ENCODE data around the gene ECHDC1.

DNA sequence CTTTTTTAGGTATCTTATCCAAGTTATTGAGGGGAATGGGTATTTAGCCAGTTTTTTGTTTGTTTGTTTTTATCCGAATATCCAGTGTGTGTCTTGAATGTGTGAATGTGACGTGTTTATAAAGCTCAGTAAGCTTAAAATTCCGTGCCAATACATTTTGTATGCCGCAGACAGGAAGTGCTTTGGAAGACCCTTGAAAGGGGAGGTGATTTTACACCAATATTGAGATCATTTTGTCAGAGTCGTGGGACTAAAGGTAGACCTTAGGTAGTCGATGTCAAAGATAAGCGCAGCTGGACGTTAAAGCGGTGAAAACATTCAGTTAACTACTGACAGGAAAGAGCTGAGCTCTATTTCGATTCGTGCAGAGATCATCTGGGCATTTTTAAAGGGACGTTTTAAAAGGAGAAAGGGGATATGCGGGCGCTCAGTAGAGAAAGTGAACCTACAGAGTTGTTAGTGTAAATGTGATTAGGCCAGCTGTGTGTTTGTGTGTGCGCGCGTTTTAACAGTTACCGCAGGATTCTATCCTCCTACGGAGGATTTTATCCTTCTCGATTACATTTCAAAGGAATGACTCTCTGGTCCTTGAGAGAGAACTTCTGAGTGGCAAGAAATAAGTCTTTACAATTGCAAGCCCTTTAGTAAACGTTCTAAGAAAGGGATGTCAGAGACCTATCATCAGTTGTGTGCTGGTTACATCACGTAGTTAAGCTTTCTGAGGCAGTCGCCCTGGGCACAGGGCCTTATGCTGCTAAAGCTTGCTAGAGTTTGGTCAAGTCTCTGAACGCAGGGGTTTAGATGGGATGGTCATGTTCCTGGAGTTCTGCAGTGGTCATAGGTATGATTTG, 625 bp upstream of the ECHDC1 start:
- TF ChIP-seq POLR2A (IDR thresholded peaks at IDR 0.05) (no peak), CTCF (IDR thresholded peaks at IDR 0.05) (no peak)
